PC-3 (cell line): ENCODE measurements around the gene HDAC1.

Experiments used
- CTCF ChIP-seq: fragments of 300-600 bp; sonication (generic); conservative IDR thresholded peaks from 2 replicates; pipeline ENCODE4 v1.5.1; 2017; ENCODE audit warnings: antibody characterized with exemption, low read depth, mild to moderate bottlenecking, low read length
- EZH2 ChIP-seq: fragments of 300-600 bp; sonication (generic); IDR thresholded peaks from one replicate; pipeline ENCODE4 v1.6.1; 2017; ENCODE audit warnings: antibody characterized with exemption, mild to moderate bottlenecking, low read length; ENCODE audit not compliant: unreplicated experiment

- TF ChIP-seq EZH2: no peak
- TF ChIP-seq CTCF: no peak
These were observed 50.1 kb downstream of the HDAC1 start for GRCh38 chr1:32341971-32342370.
